Transverse colon (tissue), 3 donors: ENCODE measurements around the gene ACTN3.

Experiments used
- CTCF ChIP-seq, 5 experiments: fragments of 200-600 bp in 3 of 5; fragments of 450-650 bp in 2 of 5; sonication (generic) in 3 of 5; IDR thresholded peaks; 1 replicate in 2 of 5; 2 replicates in 3 of 5; pipeline ENCODE4 v1.5.1; 2016 to 2017; ENCODE audit warnings: antibody characterized with exemption in 5 of 5, inconsistent platforms in 3 of 5, mild to moderate bottlenecking in 2 of 5, moderate library complexity in 1 of 5
- EP300 ChIP-seq: sonication (generic); formaldehyde crosslinking; IDR thresholded peaks from one replicate; pipeline ENCODE4 v1.6.1; 2017; ENCODE audit warnings: antibody characterized with exemption, low read depth
- POLR2A ChIP-seq: fragments of 450-650 bp; IDR thresholded peaks from one replicate; pipeline ENCODE4 v1.6.1; 2016; ENCODE audit warnings: antibody characterized with exemption, mild to moderate bottlenecking, moderate library complexity

GRCh38 chr11:66510990-66511339 is 35.7 kb upstream of the ACTN3 start:
- TF ChIP-seq EP300 (no peak), CTCF (IDR thresholded peaks at IDR 0.05) (no peak), POLR2A (no peak)
